Thoracic aorta (tissue), 2 donors: ENCODE results near the gene PCSK1N. TPM values are rescaled to one million over a fixed set of nuclear protein-coding genes. Genes with fewer than 3 reads are reported as not detected.

Experiments
- ATAC-seq: fragments of 150-250 bp; one replicate; pipeline ENCODE4 v1.8.0; 2017; ENCODE audit warnings: low read depth; ENCODE audit not compliant: insufficient number of reproducible peaks, low FRiP score
- DNase-seq: peaks from one replicate; pipeline ENCODE4 v3.0.0-alpha.2; 2020; ENCODE audit warnings: low spot score
- H3K27ac ChIP-seq, 2 donors: fragments of 200-600 bp; sonication (generic); 1 replicate in 1 of 2; 2 replicates in 1 of 2; pipeline ENCODE4 v1.5.1; 2016; ENCODE audit warnings: mild to moderate bottlenecking in 2 of 2, moderate library complexity in 2 of 2
- H3K27me3 ChIP-seq: fragments of 200-600 bp; sonication (generic); replicated peaks from 2 replicates; pipeline ENCODE4 v1.6.0; 2016; ENCODE audit warnings: mild to moderate bottlenecking; ENCODE audit not compliant: insufficient read depth
- H3K36me3 ChIP-seq: fragments of 200-600 bp; sonication (generic); one replicate; pipeline ENCODE4 v1.5.1; 2016
- H3K4me1 ChIP-seq, 2 donors: fragments of 200-600 bp; sonication (generic); 1 replicate in 1 of 2; 2 replicates in 1 of 2; pipeline versions ENCODE4 v1.5.1 to v1.6.0; 2016; ENCODE audit warnings: low read depth in 2 of 2, mild to moderate bottlenecking in 1 of 2; ENCODE audit not compliant: control insufficient read depth in 1 of 2
- H3K4me3 ChIP-seq: fragments of 200-600 bp; sonication (generic); 2 replicates; pipeline ENCODE4 v1.5.1; 2016; ENCODE audit warnings: mild to moderate bottlenecking
- H3K9me3 ChIP-seq: fragments of 200-600 bp; sonication (generic); 2 replicates; pipeline ENCODE4 v1.5.1; 2016
- total RNA-seq, 2 donors: library from RNA; depleted of rRNA; stranded (reverse); fragments of >200 nt; gene quantifications; one replicate each; pipeline versions ENCODE4 v1.1.0 to v1.2.3, GENCODE V29; 2016
- TF ChIP-seq, protein P1 (sequence below): fragments of 200-600 bp; sonication (generic); IDR thresholded peaks from one replicate; pipeline ENCODE4 v1.5.1; 2019; ENCODE audit warnings: antibody characterized with exemption

PCSK1N gene
- total RNA-seq, 2 donors from 2014 or later, result 1.8 to 3.0 TPM

DNA sequence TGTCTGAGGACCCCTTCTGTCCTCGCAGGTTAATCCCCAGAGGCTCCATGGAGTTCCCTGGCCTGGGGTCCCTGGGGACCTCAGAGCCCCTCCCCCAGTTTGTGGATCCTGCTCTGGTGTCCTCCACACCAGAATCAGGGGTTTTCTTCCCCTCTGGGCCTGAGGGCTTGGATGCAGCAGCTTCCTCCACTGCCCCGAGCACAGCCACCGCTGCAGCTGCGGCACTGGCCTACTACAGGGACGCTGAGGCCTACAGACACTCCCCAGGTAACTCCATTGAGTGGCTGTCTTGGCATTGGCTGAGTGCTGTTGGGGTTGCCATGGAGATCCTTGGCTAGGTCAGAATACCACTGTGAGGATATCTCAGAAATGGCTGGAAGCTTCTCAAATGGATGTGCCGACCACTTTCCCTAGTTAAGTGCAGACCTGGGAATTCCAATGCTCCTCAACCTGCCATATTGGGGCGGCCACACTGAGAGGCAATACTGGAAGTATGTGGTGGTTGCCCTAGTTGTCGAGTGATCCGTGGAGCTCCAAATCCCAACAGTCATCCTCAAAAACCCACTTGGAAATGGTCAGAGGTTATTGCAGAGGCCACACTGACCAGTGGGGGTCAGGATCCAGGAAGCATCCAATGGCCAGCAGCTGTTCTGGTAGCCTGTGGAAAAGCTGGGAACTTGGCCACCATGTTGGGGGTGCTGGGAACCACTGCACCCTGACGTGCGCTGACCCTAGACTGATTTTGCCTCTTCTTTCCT is 44.2 kb downstream of the PCSK1N start:
- DNase-seq (no peak), ATAC-seq (no peak)
- Histone ChIP-seq H3K4me3 (no peak overlapping the region), H3K36me3 (no peaks in the 10 kb centered on the region), H3K9me3 (no peaks in the 10 kb centered on the region), H3K27me3 (no peaks in the 10 kb centered on the region), H3K27ac (no peak overlapping the region), H3K4me1 (no peaks in the 10 kb centered on the region)
- TF ChIP-seq, protein P1, sequence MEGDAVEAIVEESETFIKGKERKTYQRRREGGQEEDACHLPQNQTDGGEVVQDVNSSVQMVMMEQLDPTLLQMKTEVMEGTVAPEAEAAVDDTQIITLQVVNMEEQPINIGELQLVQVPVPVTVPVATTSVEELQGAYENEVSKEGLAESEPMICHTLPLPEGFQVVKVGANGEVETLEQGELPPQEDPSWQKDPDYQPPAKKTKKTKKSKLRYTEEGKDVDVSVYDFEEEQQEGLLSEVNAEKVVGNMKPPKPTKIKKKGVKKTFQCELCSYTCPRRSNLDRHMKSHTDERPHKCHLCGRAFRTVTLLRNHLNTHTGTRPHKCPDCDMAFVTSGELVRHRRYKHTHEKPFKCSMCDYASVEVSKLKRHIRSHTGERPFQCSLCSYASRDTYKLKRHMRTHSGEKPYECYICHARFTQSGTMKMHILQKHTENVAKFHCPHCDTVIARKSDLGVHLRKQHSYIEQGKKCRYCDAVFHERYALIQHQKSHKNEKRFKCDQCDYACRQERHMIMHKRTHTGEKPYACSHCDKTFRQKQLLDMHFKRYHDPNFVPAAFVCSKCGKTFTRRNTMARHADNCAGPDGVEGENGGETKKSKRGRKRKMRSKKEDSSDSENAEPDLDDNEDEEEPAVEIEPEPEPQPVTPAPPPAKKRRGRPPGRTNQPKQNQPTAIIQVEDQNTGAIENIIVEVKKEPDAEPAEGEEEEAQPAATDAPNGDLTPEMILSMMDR, result no peak

DNA sequence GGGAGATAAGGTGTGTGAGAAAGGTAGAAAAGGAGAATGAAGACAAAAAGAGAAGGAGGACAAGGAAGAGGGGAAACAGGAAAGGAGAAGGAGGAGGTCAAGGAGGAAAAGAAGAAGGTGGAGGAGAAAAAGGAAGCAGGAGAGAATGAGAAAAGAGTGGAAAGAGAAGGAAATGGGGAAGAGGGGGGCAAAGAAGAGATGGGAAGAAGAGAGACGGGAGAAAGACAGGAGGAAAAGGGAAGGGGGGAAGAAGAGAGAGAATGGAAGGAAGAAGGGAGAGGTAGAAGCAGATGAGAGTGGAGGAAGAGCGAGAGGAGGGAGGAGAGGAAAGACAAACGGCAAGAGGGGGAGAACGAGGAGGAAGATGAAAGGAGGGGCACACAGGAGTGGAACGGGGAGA is 44.9 kb downstream of the PCSK1N start:
- Histone ChIP-seq H3K9me3 (no peaks in the 10 kb centered on the region), H3K27ac (no peak overlapping the region), H3K4me1 (no peaks in the 10 kb centered on the region), H3K27me3 (no peaks in the 10 kb centered on the region), H3K36me3 (no peaks in the 10 kb centered on the region), H3K4me3 (no peak overlapping the region)
- TF ChIP-seq, protein P1, result no peak
- ATAC-seq (no peak), DNase-seq (no peak)

DNA sequence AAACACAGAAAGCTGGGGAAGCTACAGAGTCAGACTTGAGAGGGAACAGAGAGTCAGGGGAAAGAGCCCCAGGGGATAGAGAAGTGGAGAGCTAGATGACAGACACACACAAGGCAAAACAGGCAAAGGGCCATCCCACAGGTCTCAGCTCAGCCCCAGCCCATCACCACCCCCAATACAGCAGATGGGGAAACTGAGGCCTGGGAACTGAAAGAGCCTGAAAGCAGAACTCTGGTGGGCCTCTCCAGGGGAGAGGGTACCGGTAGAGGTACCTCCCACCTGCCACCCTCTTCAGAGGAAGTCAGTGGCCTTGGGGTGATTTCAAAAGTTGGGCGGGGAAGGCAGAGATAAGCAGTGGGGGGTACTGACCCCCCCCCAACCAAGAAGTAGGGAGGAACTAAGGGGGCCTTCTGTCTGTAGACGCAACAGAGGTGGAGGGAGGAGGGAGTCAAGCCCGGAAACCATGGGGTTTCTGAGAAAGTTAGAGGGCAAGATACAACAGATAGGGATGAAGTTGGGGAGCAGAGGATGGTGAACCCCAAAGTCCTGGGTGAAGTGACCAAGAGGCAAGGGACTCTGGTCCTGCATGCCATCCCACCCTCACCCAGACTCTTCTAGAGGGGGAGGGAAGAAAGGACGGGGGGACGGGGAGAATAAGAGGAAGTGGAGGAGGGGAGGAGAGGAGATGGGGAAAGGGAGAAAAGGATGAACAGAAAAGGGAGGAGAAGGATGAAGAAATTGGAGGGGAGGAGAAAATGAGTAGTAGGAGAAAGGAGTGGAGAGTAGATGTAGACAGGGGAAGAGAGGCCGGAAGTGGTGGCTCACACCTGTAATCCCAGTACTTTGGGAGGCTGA is 45.8 kb downstream of the PCSK1N start:
- TF ChIP-seq, protein P1, result no peak
- Histone ChIP-seq H3K27me3 (no peaks in the 10 kb centered on the region), H3K9me3 (no peaks in the 10 kb centered on the region), H3K4me1 (no peaks in the 10 kb centered on the region), H3K36me3 (no peaks in the 10 kb centered on the region), H3K27ac (no peak overlapping the region), H3K4me3 (no peak overlapping the region)
- no peak for ATAC-seq
- no peak for DNase-seq

DNA sequence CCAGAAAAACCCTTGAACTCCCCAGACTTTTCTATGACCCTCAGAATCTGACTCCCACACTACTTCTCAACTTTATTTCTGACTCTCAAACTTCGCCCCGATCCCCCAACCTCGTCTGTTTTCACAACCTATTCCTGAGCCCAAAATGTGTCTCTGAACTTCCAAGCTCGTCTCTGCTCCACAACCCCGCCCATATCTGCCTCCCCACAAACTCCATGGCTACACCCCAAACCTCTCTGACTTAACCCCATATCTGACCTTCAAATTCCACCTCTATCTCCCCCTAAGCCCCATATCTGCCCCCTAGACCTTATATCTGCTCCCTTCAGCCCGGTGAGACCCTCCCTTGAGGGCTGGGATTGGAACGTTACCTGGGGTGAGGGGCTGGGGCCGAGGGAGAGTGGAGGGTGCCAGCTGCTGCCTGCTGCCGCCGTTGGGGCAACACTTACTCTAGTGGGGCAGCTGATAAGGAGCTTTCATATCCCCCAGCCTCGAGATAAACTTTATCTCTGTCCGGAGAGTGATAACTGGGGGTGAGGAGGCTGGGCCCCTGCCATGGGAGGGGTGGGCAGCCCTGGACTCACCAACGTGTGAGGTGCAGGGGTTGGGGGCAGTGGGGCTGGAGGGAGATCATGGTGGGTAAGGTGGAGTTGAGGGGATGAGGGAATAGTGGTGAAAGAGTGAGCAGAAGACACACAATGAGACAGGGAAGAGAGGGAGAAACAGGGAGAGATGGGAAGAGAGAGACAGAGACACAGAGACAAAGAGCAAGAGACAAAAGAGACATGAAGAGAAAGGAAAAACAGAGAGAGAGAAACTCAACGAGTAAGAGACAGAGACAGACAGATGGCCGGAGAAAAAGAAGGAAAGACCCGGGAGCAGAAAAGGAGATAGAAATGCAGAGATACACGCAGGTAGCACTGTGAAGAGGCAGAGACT is 47.6 kb downstream of the PCSK1N start:
- no peak for DNase-seq

More for the DNA sequence above, 47.6 kb downstream of the PCSK1N start:
- TF ChIP-seq, protein P1, result no peak
- Histone ChIP-seq H3K9me3 (no peaks in the 10 kb centered on the region), H3K27ac (no peak overlapping the region), H3K4me3 (no peak overlapping the region), H3K27me3 (no peaks in the 10 kb centered on the region), H3K4me1 (no peaks in the 10 kb centered on the region), H3K36me3 (no peaks in the 10 kb centered on the region)
- no peak for ATAC-seq
